ENCODE results near the gene ILDR2. TPM values are rescaled to one million over a fixed set of nuclear protein-coding genes. Genes with fewer than 3 reads are reported as not detected.

Gene ILDR2
- total and polyA plus RNA-seq, 9 of the 15 experiments (the other 6 are each of a cell fraction or from before 2014, with no cell fraction given): 0.03 to 0.31 (median 0.18) TPM; not detected in 2

DNA sequence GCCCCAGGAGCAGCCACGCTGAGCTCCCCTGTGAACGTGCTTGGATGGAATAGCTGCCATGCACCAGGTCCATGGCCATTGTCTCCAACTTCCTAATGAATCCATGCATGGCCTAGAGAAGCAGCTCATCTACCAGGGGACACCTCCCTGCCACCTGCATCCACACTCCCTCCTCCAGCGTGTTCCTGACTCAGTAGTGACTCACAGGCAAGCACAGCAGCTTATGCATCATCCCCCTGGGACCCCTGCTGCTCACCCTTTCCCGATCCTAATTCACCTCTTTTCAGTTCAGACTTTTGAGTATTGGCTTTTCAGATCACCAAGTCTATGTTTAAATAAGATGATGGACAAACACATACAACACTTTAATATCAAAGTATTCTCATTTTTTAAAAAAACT lies 59.4 kb downstream of the ILDR2 start:
- intact Hi-C loops (cut with micrococcal nuclease) (no loop called here), in situ Hi-C loops (cut with MboI) (loop anchor here (5.0 kb wide), 1 partner anchor 141 kb away; no protein-coding TSS in a partner anchor)
- no TSS peak for BruUV-seq (replicated peaks)
- Histone ChIP-seq H3K9me1 (ENCODE audit: control insufficient read depth, insufficient read depth, low read length) (no peaks in the 10 kb centered on the region), H3K79me2 (ENCODE audit: control insufficient read depth, insufficient read depth, low read length) (no peaks in the 10 kb centered on the region), H3K9me3 (replicated peaks; ENCODE audit: control insufficient read depth, insufficient read depth, low read depth, low read length) (no peaks in the 10 kb centered on the region; the same call in 1 of the 2 replicates), H3K4me2 (ENCODE audit: insufficient read depth, low read length) (no peak overlapping the region), H4K20me1 (replicated peaks; ENCODE audit: control insufficient read depth, insufficient read depth, low read length) (no peaks in the 10 kb centered on the region), H3K36me3 (ENCODE audit: control insufficient read depth, insufficient read depth, low read length) (no peaks in the 10 kb centered on the region), H3K27ac (ENCODE audit: extremely low read depth, low read depth, low read length) (no peak overlapping the region), H3K9ac (ENCODE audit: insufficient read depth in 1 of 2, low read depth in 2 of 2, low read length in 2 of 2) (no peak overlapping the region), H3K4me3 (no peak overlapping the region), H2AFZ (ENCODE audit: low read depth, low read length) (no peak overlapping the region), H3K27me3 (ENCODE audit: control insufficient read depth in 2 of 2, insufficient read depth in 2 of 2, low read length in 2 of 2) (peaks cover 25 to 39% of the 10 kb centered on the region in 2 experiments), H3K4me1 (replicated peaks in 1 of 2; ENCODE audit: control insufficient read depth in 2 of 2, insufficient read depth in 2 of 2, low read length in 2 of 2) (peaks cover 0 to 7% of the 10 kb centered on the region in 2 experiments; a peak in 1 of 5 replicates)
- ChIA-PET CTCF (ENCODE audit: low intra/inter-chr PET ratio) (no interaction called here), POLR2A (interaction anchor here (0.6 kb wide), 1 partner anchor 1064 kb away, joined by 4 read pairs; no protein-coding TSS in a partner anchor)
- 0% methylated on average over 4 of the region's 4 CpGs for WGBS (ENCODE audit: insufficient coverage, low coverage, missing lambda C conversion rate)
- DNase-seq (ENCODE audit: extremely low read depth in 1 of 4, low spot score in 3 of 4): no peak
- ATAC-seq: no peak
- no peak for FAIRE-seq
- TF ChIP-seq ZFP36 (IDR thresholded peaks at IDR 0.05; ENCODE audit: low read depth, low read length, partially characterized antibody) (no peak), GTF2B (IDR thresholded peaks at IDR 0.05; ENCODE audit: extremely low read depth, insufficient read length) (no peak), TGIF2 (CRISPR knock-in tag; IDR thresholded peaks at IDR 0.05) (no peak), ZBTB40 (IDR thresholded peaks at IDR 0.05) (no peak), ZBTB40 (CRISPR knock-in tag; IDR thresholded peaks at IDR 0.05) (no peak), E2F5 (CRISPR knock-in tag; IDR thresholded peaks at IDR 0.05) (no peak), HIVEP1 (CRISPR knock-in tag; IDR thresholded peaks at IDR 0.05) (no peak), TRIM24 (IDR thresholded peaks at IDR 0.05) (no peak), TEAD2 (tag; IDR thresholded peaks at IDR 0.05) (no peak), LCOR (CRISPR knock-in tag; IDR thresholded peaks at IDR 0.05) (no peak)
- TF ChIP-seq, protein P1, sequence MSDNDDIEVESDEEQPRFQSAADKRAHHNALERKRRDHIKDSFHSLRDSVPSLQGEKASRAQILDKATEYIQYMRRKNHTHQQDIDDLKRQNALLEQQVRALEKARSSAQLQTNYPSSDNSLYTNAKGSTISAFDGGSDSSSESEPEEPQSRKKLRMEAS (CRISPR knock-in tag; IDR thresholded peaks at IDR 0.05): no peak

Data from K562 (cell line).